Measurements from ENCODE around the gene SH3D19.

- TF ChIP-seq, protein P1, sequence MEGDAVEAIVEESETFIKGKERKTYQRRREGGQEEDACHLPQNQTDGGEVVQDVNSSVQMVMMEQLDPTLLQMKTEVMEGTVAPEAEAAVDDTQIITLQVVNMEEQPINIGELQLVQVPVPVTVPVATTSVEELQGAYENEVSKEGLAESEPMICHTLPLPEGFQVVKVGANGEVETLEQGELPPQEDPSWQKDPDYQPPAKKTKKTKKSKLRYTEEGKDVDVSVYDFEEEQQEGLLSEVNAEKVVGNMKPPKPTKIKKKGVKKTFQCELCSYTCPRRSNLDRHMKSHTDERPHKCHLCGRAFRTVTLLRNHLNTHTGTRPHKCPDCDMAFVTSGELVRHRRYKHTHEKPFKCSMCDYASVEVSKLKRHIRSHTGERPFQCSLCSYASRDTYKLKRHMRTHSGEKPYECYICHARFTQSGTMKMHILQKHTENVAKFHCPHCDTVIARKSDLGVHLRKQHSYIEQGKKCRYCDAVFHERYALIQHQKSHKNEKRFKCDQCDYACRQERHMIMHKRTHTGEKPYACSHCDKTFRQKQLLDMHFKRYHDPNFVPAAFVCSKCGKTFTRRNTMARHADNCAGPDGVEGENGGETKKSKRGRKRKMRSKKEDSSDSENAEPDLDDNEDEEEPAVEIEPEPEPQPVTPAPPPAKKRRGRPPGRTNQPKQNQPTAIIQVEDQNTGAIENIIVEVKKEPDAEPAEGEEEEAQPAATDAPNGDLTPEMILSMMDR (IDR thresholded peaks at IDR 0.05; ENCODE audit: low read depth, low read length), result no peak
- no peak for TF ChIP-seq EZH2phosphoT487 (IDR thresholded peaks at IDR 0.05; ENCODE audit: low read depth)
Observed at GRCh38 chr4:151291485-151291884, 33.9 kb downstream of the SH3D19 start.

All from OCI-LY3 (cell line).